Esophagus squamous epithelium (tissue), 4 donors: Measurements from ENCODE around the gene SPDYE16.
"Not testable (repeated sequence)": the region's sequence is repeated elsewhere in the genome, so short reads cannot be mapped to it uniquely, and the experiment has no call there.

ENCODE experiments used
- POLR2A ChIP-seq, 4 donors: fragments of 450-650 bp; IDR thresholded peaks; one replicate each; pipeline ENCODE4 v1.6.1; 2017; ENCODE audit warnings: antibody characterized with exemption in 4 of 4, mild to moderate bottlenecking in 4 of 4, moderate library complexity in 3 of 4
- TF ChIP-seq, protein P1 (sequence below), 6 experiments: fragments of 450-650 bp in 4 of 6; fragments of 200-600 bp in 2 of 6; sonication (generic) in 2 of 6; IDR thresholded peaks; one replicate each; pipeline ENCODE4 v1.5.1; 2016 to 2019; ENCODE audit warnings: antibody characterized with exemption in 6 of 6, mild to moderate bottlenecking in 4 of 6, moderate library complexity in 4 of 6

DNA sequence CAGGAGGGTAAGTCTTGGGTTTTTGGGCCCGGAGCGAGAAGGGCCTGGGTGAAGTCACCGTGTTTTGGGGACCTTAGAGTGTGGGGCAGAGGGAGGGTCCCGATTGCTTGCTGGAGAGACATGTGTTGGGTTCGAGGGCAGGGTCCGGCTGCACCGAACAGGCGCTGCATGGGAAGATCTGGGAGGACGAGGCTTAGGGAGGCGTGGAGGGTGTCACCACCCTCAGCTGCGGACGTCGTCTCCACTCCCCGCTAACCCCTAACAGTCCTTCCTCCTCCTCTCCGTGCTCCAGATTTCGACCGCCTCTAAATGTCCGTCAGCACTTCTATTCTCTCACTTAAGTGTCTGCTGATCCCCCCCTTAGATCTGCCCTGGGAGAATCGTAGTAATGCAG is 6.8 kb upstream of the SPDYE16 start:
- TF ChIP-seq, protein P1, sequence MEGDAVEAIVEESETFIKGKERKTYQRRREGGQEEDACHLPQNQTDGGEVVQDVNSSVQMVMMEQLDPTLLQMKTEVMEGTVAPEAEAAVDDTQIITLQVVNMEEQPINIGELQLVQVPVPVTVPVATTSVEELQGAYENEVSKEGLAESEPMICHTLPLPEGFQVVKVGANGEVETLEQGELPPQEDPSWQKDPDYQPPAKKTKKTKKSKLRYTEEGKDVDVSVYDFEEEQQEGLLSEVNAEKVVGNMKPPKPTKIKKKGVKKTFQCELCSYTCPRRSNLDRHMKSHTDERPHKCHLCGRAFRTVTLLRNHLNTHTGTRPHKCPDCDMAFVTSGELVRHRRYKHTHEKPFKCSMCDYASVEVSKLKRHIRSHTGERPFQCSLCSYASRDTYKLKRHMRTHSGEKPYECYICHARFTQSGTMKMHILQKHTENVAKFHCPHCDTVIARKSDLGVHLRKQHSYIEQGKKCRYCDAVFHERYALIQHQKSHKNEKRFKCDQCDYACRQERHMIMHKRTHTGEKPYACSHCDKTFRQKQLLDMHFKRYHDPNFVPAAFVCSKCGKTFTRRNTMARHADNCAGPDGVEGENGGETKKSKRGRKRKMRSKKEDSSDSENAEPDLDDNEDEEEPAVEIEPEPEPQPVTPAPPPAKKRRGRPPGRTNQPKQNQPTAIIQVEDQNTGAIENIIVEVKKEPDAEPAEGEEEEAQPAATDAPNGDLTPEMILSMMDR (IDR thresholded peaks at IDR 0.05), result not testable (repeated sequence)
- not testable (repeated sequence) for TF ChIP-seq POLR2A (IDR thresholded peaks at IDR 0.05)
